OCI-LY3 (cell line): ENCODE measurements around the gene TACC3.

Experiments
- CTCF ChIP-seq: fragments of 200-600, 300-600 bp; sonication (generic); IDR thresholded peaks from 2 replicates; pipeline ENCODE4 v1.5.1; 2014; ENCODE audit warnings: antibody characterized with exemption, low read length, low read depth
- EZH2phosphoT487 ChIP-seq: fragments of 200-600 bp; shearing (Covaris generic); IDR thresholded peaks from 2 replicates; pipeline ENCODE4 v1.6.1; 2018; ENCODE audit warnings: antibody characterized with exemption, mixed run types, low read depth

- no peak for TF ChIP-seq EZH2phosphoT487
- TF ChIP-seq CTCF, result no peak
Observed at GRCh38 chr4:1721666-1722550, 587 bp downstream of the TACC3 start.
